ENCODE results near the gene ZNF236.

GRCh38 chr18:76855594-76855993 is 33.2 kb downstream of the ZNF236 start:
- TF ChIP-seq EP300 (IDR thresholded peaks at IDR 0.05): no peak
- TF ChIP-seq, protein P1, sequence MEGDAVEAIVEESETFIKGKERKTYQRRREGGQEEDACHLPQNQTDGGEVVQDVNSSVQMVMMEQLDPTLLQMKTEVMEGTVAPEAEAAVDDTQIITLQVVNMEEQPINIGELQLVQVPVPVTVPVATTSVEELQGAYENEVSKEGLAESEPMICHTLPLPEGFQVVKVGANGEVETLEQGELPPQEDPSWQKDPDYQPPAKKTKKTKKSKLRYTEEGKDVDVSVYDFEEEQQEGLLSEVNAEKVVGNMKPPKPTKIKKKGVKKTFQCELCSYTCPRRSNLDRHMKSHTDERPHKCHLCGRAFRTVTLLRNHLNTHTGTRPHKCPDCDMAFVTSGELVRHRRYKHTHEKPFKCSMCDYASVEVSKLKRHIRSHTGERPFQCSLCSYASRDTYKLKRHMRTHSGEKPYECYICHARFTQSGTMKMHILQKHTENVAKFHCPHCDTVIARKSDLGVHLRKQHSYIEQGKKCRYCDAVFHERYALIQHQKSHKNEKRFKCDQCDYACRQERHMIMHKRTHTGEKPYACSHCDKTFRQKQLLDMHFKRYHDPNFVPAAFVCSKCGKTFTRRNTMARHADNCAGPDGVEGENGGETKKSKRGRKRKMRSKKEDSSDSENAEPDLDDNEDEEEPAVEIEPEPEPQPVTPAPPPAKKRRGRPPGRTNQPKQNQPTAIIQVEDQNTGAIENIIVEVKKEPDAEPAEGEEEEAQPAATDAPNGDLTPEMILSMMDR (IDR thresholded peaks at IDR 0.05): no peak
- TF ChIP-seq NR3C1 (IDR thresholded peaks at IDR 0.05): no peak
- TF ChIP-seq JUN (IDR thresholded peaks at IDR 0.05): no peak
- no peak for TF ChIP-seq KDM1A (IDR thresholded peaks at IDR 0.05; ENCODE audit: low read depth)
- TF ChIP-seq RCOR1 (IDR thresholded peaks at IDR 0.05; ENCODE audit: low read depth, low read length): no peak
- no peak for TF ChIP-seq POLR2A (IDR thresholded peaks at IDR 0.05; ENCODE audit: low read length)
- TF ChIP-seq FOSB (CRISPR knock-in tag; IDR thresholded peaks at IDR 0.05): no peak

All from A549 (cell line).